Astrocyte of the spinal cord (primary cell): ENCODE results near the gene CAMK2G.

ENCODE experiments used
- DNase-seq: peaks from one replicate; pipeline ENCODE4 v3.0.0; 2011; ENCODE audit warnings: low read depth, low spot score
- H3K4me3 ChIP-seq: 2 replicates; pipeline ENCODE4 v1.5.1; 2011; ENCODE audit warnings: low read depth, mild to moderate bottlenecking, low read length, moderate library complexity
- in situ Hi-C: cut with HindIII; loops from 2 replicates; pipeline ENCODE4 v1.10.0; 2017; ENCODE audit warnings: low sequenced_read_pairs
- TF ChIP-seq, protein P1 (sequence below): IDR thresholded peaks from 2 replicates; pipeline ENCODE4 v1.5.1; 2012; ENCODE audit warnings: low read depth, mild to moderate bottlenecking, low read length, inconsistent platforms

The CAMK2G gene

DNA sequence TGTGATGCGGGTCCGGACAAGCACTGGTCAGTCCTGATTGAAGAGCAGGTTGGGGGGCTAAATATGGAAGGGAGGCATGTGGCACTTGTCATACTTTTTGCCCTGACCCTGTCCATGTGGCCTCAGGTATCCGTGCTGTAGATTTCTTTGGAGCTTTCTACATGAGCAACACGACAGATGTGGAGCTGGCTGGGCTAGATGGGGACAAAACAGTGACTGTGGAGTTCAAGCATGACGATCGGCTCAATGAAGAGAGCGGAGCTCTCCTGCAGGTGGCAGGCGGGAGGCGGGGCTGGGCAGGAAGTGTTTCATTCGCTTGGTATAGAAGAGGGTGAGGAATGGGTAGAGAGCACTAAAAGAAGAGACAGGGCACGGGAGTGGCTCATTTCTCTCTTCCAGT is 105.5 kb downstream of the CAMK2G start:
- TF ChIP-seq, protein P1, sequence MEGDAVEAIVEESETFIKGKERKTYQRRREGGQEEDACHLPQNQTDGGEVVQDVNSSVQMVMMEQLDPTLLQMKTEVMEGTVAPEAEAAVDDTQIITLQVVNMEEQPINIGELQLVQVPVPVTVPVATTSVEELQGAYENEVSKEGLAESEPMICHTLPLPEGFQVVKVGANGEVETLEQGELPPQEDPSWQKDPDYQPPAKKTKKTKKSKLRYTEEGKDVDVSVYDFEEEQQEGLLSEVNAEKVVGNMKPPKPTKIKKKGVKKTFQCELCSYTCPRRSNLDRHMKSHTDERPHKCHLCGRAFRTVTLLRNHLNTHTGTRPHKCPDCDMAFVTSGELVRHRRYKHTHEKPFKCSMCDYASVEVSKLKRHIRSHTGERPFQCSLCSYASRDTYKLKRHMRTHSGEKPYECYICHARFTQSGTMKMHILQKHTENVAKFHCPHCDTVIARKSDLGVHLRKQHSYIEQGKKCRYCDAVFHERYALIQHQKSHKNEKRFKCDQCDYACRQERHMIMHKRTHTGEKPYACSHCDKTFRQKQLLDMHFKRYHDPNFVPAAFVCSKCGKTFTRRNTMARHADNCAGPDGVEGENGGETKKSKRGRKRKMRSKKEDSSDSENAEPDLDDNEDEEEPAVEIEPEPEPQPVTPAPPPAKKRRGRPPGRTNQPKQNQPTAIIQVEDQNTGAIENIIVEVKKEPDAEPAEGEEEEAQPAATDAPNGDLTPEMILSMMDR: no peak
- H3K4me3 ChIP-seq: no peak overlapping the region
- no peak for DNase-seq
- in situ Hi-C loops: no loop called here

DNA sequence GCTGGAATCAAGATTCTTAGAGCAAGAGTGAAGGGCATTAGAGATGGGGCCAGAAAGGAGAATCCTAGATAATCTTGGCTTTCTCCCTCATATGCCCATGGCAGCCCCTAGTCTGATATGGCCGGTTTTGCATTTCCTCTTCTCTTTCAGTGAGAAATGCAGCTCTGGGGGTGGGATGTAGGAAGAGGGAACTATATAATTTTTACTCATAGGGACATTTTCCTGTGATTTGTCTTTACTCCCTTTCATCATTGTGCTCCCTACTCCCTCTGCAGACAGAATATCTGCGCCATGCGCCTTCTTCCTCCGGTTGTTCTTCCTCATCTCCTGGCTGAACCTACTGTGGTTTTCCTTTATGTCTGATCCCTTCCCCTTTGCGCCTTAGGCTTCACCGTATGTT is 109.3 kb downstream of the CAMK2G start:
- in situ Hi-C loops: no loop called here
- DNase-seq: no peak
- H3K4me3 ChIP-seq: no peak overlapping the region
- TF ChIP-seq, protein P1: no peak

DNA sequence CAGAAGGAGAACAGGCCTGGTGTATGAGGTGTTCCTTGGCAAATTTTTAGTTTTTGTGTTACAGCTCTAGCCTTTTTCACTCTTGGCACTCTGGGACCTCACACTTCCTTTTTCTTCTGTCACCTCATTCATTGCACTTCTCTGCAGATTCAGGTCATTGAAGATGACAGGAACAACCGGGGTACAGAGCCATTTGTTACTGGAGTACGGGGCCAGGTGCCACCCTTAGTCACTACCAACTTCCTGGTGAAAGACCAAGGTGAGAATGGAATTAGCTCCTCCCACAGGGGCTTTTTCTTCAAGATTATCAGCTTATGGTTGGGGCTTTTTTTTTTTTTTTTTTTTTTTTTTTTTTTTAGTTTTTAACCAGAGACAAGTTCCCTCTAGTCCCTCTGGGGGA is 111.0 kb downstream of the CAMK2G start:
- in situ Hi-C loops: no loop called here
- no peak for DNase-seq
- TF ChIP-seq, protein P1: no peak
- no peak overlapping the region for H3K4me3 ChIP-seq

DNA sequence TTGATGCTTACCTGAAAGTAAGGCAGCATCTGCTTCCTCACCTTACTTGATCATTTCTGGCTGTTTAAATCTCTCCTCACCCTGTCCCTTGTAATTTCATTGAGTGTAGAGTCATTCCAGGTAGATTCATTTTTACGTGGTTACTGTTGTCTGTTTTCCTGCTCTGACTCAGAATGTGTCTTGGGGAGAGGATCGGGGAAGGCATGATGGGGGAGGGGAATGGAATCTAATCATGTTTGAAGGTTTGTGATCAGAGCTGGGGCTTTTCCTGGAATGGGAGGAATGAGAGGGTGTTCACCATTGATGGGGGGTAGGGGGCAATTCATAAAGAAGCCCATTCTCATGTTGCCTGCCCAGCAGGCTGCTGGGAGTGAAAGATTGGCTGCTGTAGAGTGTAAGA is 111.4 kb downstream of the CAMK2G start:
- no peak overlapping the region for H3K4me3 ChIP-seq
- DNase-seq: no peak
- TF ChIP-seq, protein P1: no peak
- in situ Hi-C loops: no loop called here
